Ovary (tissue), 9 donors: ENCODE results near the gene NDUFS6. TPM values are rescaled to one million over a fixed set of nuclear protein-coding genes. Genes with fewer than 3 reads are reported as not detected.

Experiments
- DNase-seq, 5 donors: peaks; one replicate each; pipeline ENCODE4 v3.0.0-alpha.2; 2019 to 2020
- H3K27ac ChIP-seq, 2 donors: fragments of 200-600 bp; one replicate each; pipeline versions ENCODE4 v1.5.1 to v1.8.0; 2019 to 2022
- H3K27me3 ChIP-seq: fragments of 200-600 bp; one replicate; pipeline ENCODE4 v1.8.0; 2022
- H3K36me3 ChIP-seq: fragments of 200-600 bp; sonication (generic); one replicate; pipeline ENCODE4 v1.5.1; 2019
- H3K4me1 ChIP-seq: one replicate; pipeline ENCODE4 v1.8.1; 2013; ENCODE audit warnings: mild to moderate bottlenecking, moderate library complexity; ENCODE audit not compliant: insufficient read depth
- H3K4me3 ChIP-seq: fragments of 200-600 bp; sonication (generic); one replicate; pipeline ENCODE4 v1.5.1; 2017
- H3K9me3 ChIP-seq, 2 donors: fragments of 200-600 bp in 1 of 2; sonication (generic) in 1 of 2; one replicate each; pipeline versions ENCODE4 v1.5.1 to v1.8.1; 2013 to 2019; ENCODE audit warnings: mild to moderate bottlenecking in 1 of 2, moderate library complexity in 1 of 2
- CTCF ChIP-seq, 3 donors: fragments of 450-650 bp in 2 of 3; fragments of 200-600 bp in 1 of 3; IDR thresholded peaks; one replicate each; pipeline versions ENCODE4 v1.5.1 to v1.8.0; 2016 to 2022; ENCODE audit warnings: antibody characterized with exemption in 3 of 3, mild to moderate bottlenecking in 1 of 3
- EP300 ChIP-seq: sonication (generic); formaldehyde crosslinking; IDR thresholded peaks from one replicate; pipeline ENCODE4 v1.6.1; 2017; ENCODE audit warnings: antibody characterized with exemption
- POLR2A ChIP-seq: fragments of 450-650 bp; IDR thresholded peaks from one replicate; pipeline ENCODE4 v1.6.1; 2017; ENCODE audit warnings: antibody characterized with exemption, mild to moderate bottlenecking, moderate library complexity
- WGBS, 3 donors: extraction: QIAGEN DNeasy Blood & Tissue Kit in 1 of 3; methylation state at CpG; one replicate each; pipeline versions ENCODE4 v1.1.5 to v1.1.7; 2013 to 2017; 5-methylcytosine and 5-hydroxymethylcytosine counted together
- intact Hi-C, 4 donors: fragments of 100-400 bp; cut with DNase I; formaldehyde crosslinking; loops; one replicate each; pipeline versions ENCODE4 v1.11.0 to v1.15.1; 2022 to 2023
- polyA plus RNA-seq, 2 donors: library from polyadenylated mRNA; stranded (reverse); fragments of 200-250 nt in 1 of 2; fragments of 350-450 nt in 1 of 2; fragmentation: Illumina TruSeq in 1 of 2; extraction: RNeasy Lipid Tissue Mini Kit (QIAGEN cat#74804) in 1 of 2; gene quantifications; one replicate each; pipeline ENCODE4 v1.2.3, GENCODE V29; 2013 to 2014
- total RNA-seq, 7 donors: library from RNA; depleted of rRNA in 2 of 7; stranded (reverse); fragments of >200 nt in 2 of 7; fragmentation: NEBNext Ultra II Directional in 3 of 7; extraction: Animal tissue kit (Norgen Biotek cat#: 25700) in 3 of 7; gene quantifications; one replicate each; pipeline versions ENCODE4 v1.1.0 to v1.2.4, GENCODE V29; 2016 to 2023
- donor health status: DM: no; HTN: no; CAD: no; lungs with moderate emphysema.
- donor health status: DM: no; HTN: no; CAD: no.
- donor health status: Bipolar disorder and iron deficiency.
- donor health status: DM: yes; HTN: yes; CAD: no.
- donor health status: DM: no; HTN: no; CAD: no.
- donor health status: DM: yes; HTN: yes; CAD: no.

The NDUFS6 gene
- total and polyA plus RNA-seq, 9 donors: 16.3 to 50.8 (median 21.5) TPM

- DNase-seq: no peak
- no peaks in the 10 kb centered on the region for H3K36me3 ChIP-seq
- no peaks in the 10 kb centered on the region for H3K9me3 ChIP-seq
- no peak overlapping the region for H3K27ac ChIP-seq
- no peak for TF ChIP-seq POLR2A
- H3K4me1 ChIP-seq: no peaks in the 10 kb centered on the region
- intact Hi-C loops: no loop called here
- no peak overlapping the region for H3K4me3 ChIP-seq
- WGBS, 3 donors: 56 to 61% (median 56%) methylated on average over 23 of the region's 23 CpGs
- H3K27me3 ChIP-seq: no peaks in the 10 kb centered on the region
Observed at GRCh38 chr5:1836176-1836890, 35.1 kb downstream of the NDUFS6 start.

- Histone ChIP-seq H3K9me3 (no peaks in the 10 kb centered on the region), H3K4me1 (no peaks in the 10 kb centered on the region), H3K27ac (no peak overlapping the region), H3K4me3 (no peak overlapping the region), H3K36me3 (no peaks in the 10 kb centered on the region), H3K27me3 (no peaks in the 10 kb centered on the region)
- TF ChIP-seq POLR2A (no peak), CTCF (IDR thresholded peaks at IDR 0.05) (no peak), EP300 (no peak)
- DNase-seq: no peak
- intact Hi-C loops: no loop called here
- WGBS, 3 donors: 69 to 72% (median 70%) methylated on average over 28 to 32 of the region's 32 CpGs
Observed at GRCh38 chr5:1836891-1837880, 36.0 kb downstream of the NDUFS6 start.

GRCh38 chr5:1838013-1838412 is 36.8 kb downstream of the NDUFS6 start:
- intact Hi-C loops: no loop called here
- H3K4me1 ChIP-seq: no peaks in the 10 kb centered on the region
- TF ChIP-seq POLR2A (no peak), EP300 (no peak), CTCF (IDR thresholded peaks at IDR 0.05) (no peak)
- no peaks in the 10 kb centered on the region for H3K36me3 ChIP-seq
- no peaks in the 10 kb centered on the region for H3K27me3 ChIP-seq
- H3K4me3 ChIP-seq: no peak overlapping the region
- WGBS, 3 donors: 73 to 79% (median 74%) methylated on average over 9 of the region's 9 CpGs
- no peaks in the 10 kb centered on the region for H3K9me3 ChIP-seq
- H3K27ac ChIP-seq: no peak overlapping the region
- DNase-seq: no peak

GRCh38 chr5:1840071-1840547 is 38.9 kb downstream of the NDUFS6 start:
- H3K36me3 ChIP-seq: no peaks in the 10 kb centered on the region
- WGBS, 3 donors: 79 to 82% (median 81%) methylated on average over 19 to 20 of the region's 20 CpGs
- H3K9me3 ChIP-seq: no peaks in the 10 kb centered on the region
- no peak overlapping the region for H3K27ac ChIP-seq
- DNase-seq: no peak
- H3K4me1 ChIP-seq: no peaks in the 10 kb centered on the region
- H3K27me3 ChIP-seq: no peaks in the 10 kb centered on the region
- intact Hi-C loops: no loop called here
- no peak overlapping the region for H3K4me3 ChIP-seq
- TF ChIP-seq POLR2A: no peak
- TF ChIP-seq CTCF (IDR thresholded peaks at IDR 0.05): no peak
- TF ChIP-seq EP300: no peak
